TTC549 (cell line): Measurements from ENCODE around the gene GDF15.
"Not testable (repeated sequence)": the region's sequence is repeated elsewhere in the genome, so short reads cannot be mapped to it uniquely, and the experiment has no call there.

Experiments
- FAIRE-seq: peaks from 2 replicates; lab custom pipeline; 2012; peaks lifted over from hg19 to GRCh38; lab: Jason Lieb, UNC

The GDF15 gene

DNA sequence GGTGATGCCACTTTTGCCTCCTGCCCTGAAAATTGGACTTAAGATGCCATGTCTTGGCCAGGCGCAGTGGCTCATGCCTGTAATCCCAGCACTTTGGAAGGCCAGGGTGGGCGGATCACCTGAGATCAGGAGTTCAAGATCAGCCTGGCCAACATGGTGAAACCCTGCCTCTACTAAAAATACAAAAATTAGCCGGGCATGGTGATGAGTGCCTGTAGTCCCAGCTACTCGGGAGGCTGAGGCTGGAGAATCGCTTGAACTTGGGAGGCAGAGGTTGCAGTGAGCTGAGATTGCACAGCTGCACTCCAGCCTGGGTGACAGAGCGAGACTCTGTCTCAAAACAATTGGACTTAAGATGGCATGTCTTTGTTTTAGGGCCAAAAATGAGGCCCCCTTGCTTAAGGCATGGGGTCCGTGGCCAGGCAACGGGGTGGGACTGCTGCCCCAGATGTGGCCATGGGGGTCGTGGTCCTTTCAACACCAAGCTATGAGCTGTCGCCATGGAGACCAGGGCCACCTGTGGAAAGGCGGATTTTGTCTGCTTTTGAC is 21.6 kb upstream of the GDF15 start:
- FAIRE-seq: not testable (repeated sequence)

DNA sequence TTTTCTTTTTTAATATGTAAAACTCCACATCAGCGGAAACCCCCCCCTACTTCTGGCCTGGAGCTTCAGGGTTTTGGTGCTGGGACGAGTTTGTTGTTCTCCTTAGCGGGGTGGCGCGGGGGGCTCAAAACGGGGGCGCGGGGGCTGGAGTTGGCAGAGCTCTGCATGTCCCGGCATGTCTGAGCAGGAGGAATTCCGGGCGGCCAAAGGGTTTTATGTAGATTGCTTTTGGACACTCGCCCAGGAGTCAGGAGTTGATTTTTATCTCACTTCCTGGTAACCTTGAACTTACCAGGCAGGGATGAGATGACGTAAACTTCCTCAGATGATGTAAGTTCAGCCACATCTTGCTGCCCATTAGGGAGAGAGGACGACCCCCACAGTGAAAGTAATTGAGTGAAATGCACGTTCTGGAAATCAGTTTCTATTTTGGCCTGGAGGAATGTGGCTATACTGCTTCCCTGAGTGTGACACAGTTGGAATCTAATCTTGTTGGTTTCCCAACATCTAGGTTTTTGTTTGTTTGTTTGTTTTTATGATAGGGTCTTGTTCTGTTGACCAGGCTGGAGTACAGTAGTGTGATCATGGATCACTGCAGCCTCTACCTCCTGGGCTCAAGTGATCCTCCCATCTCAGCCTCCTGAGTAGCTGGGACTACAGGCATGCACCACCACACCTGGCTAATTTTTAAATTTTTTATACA is 21.0 kb upstream of the GDF15 start:
- peak; percentile 86 for FAIRE-seq

DNA sequence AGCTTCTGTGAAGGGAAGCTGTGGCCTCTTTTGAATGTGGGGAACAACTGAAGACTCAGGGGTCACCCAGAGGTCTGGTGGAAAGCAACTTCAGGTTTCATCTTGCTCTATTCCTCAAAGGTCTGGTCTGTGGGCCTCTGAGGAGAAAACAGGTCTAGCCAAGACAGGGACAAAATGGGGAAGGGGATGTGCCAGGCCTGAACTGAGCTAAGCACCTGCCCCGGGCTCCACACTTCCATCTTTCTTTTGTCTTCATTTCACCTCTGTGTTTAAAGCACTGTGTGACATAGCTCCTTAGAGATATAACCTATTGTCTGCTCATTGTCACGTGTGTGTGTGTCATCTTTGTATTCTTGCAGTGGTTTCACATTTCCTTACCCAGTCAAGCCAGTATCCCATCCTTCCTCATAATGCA is 19.9 kb upstream of the GDF15 start:
- no peak for FAIRE-seq

DNA sequence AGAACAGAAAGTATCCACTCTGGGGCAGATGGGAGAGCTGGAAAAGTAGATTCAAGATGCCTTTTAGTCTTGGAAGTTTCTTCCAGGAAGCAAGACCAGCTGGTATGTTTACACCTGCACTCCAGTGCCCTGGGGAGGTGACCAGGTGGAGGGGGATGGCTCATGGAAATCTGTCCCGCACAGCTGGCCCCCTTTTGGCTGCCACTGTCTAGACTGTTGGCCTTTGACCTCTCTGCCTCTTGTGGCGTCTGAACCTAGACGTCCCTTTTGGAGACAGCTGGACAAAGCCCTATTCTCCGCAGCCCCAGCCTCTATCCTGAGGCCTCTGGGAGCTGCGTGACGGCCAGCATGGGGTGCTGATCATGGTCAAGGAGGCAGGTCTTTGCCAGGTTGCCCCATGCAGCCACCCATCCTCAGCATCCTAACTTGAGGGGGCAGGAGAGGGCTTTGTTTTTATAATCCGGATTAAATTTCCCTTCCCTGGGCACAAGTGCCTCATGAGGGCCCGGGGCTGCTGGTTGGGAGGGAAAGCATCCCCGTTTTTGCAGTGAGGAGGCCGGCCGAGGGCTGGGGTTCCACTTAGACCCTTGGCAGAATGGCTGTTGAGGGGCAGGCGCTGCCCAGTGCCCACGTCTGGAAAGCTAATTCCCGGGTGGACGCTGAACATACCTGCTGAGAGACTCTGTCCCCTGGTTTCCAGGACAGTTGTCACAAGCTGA is 17.3 kb upstream of the GDF15 start:
- no peak for FAIRE-seq

DNA sequence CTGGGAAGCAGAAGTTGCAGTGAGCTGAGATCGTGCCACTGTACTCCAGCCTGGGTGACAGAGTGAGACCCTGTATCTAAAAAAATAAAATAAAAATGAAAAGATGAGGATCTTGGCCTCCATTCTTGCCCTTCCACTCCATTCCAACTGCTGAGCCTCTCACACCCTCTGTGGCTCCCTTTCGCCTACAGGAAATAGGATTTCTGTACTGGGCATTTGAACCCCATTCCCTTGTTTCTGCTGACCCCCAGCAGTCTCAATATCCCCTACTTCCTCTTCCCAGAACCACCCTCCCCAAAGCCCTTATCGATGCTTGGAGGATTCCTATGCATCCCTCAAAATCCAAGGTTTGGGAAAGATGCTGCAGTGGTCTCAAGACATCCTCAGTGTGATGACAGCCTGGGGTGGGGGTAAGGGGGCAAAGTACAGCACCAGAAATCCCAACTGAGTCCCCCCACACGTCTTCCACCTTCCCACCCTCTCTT is 12.5 kb upstream of the GDF15 start:
- no peak for FAIRE-seq

DNA sequence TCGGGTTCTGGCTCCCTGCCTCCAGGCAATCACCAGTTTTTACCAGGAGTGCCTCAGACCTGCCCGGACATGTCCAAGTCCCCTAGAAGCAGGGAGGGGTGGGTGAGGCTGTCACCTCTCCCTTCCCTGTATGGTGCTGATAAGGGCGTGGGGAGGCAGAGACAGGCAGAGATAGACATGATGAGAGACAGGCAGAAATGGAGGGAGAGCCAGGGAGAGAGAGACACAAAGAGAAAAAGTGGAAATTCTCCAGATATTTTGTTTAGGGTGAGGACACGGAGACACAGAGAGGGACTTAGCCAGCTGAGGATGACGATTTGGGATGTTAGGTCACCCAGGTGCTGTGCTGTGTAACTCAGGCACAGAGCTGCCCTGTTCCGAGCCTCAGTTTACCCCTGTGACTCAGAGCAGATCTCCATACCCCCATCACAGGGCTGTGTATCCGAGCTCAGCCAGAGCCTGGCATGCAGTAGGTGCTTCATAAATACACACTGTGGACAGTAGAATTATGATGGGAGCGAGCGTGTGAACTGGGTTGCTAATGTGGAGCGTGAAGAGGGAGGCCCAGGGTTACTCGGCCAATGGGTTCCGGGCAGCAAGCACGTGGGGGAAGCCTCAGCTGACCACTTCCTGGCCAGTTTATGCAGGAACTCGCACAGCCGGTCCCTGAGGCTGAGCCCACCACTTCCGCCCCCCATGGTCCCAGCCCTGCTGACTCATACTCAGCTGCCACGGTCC is 11.9 kb upstream of the GDF15 start:
- no peak for FAIRE-seq

DNA sequence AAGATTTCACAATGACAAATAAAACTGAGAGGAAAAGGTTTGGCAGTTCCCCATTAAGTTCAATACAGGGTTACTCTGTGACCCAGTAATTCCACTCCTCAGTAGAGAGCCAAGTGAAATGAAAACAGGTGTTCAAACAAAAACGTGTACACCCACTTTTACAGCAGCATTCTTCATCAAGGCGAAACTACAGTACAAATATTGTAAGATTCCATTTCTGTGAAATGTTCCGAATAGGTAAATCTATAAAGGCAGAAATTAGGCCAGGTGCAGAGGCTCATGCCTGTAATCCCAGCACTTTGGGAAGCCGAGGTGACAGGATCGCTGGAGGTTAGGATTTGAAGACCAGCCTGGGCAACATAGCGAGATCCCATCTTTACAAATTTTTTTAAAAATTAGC is 8.9 kb upstream of the GDF15 start:
- FAIRE-seq: no peak

DNA sequence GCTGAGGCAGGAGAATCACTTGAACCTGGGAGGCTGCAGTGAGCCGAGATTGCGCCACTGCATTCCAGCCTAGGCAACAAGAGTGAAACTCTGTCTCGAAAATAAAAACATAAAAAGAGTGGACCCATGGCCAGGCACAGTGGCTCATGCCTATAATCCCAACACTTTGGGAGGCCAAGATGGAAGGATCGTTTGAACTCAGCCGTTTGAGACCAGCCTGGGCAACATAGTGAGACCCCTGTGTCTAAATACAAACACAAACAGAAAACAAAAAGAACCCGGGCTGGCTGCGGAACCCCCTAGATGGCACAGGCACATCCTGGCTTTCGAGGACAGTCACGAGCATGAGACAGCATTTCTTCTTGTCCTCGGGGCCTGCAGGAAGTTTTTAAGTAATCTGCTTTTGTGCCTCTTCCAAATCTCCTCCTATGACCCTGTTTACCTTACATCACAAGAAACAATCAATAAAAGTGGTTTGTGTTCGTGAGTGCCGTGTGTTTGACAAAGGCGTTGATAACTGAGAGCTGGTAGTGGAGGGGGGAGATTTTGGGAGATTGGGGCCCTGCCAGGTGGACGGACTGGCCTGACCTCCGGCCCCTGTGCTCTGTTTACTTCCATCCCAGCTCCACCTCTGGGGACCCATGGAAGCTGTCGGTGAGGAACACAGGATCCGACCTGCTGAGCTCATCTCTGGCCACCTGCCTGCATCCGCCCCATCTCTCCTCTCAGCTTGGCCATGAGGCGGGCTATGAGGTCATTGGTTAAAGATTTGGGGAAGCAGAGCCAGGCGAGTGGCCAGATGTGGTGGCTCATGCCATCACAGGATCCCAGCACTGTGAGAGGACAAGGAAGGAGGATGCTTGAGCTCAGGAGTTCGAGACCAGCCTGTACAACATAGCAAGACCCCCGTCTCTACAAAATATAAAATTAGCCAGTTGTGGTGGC is 5.9 kb upstream of the GDF15 start:
- FAIRE-seq: no peak

DNA sequence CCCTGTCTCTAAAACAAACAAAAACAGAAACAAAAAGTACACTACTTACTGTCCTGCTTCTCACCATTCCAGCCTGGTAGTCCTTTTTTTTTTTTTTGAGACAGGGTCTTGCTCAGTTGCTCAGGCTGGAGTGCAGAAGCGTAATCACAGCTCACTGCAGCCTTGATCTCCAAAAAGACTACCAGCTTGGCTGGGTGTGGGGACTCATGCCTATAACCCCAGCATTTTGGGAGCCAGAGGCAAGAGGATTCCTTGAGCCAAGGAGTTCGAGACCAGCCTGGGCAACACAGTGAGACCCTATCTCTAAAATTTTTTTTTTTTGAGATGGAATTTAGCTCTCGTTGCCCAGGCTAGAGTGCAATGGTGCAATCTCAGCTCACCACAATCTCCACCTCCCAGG is 5.1 kb upstream of the GDF15 start:
- FAIRE-seq: no peak

DNA sequence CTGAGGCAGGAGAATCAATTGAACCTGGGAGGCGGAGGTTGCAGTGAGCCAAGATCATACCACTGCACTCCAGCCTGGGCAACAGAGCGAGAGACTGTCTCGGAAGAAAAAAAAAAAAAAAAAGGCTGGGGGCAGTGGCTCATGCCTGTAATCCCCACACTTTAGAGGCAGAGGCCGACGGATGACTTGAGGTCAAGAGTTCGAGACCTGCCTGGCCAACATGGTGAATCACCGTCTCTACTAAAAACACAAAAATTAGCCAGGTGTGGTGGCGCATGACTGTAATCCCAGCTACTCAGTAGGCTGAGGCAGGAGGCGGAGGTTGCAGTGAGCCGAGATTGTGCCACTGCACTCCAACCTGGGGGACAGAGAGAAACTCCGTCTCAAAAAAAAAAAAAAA is 2.3 kb upstream of the GDF15 start:
- FAIRE-seq: not testable (repeated sequence)

DNA sequence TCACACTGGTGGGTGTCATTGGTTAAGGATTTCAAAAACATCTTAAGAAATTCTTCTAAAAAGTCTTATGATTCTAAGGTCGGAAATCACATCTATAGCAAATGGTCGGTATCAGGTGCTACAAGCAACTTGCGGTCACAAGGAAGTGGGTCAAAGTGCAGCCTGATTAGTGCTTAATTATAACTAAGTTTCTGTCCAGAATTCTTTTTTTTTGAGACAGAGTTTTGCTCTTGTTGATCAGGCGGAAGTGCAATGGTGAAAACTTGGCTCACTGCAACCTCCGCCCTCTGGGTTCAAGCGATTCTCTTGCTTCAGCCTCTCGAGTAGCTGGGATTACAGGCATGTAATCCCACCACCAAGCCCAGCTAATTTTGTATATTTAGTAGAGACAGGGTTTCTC is 1.2 kb upstream of the GDF15 start:
- FAIRE-seq: no peak

DNA sequence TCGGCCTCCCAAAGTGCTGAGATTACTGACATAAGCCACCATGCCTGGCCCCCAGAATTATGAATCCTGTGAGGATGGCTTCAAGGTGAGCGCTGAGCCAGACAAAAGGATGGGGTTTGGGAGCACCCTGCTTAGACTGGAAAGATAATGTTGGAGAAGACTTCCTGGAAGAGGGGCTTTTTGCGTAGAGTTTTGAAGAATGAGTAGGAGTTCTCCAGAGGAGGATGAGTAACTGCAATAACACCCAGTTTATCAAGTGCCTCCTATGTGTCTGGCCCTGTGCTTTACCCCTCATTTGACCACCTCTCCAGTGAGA is 641 bp upstream of the GDF15 start:
- FAIRE-seq: no peak

DNA sequence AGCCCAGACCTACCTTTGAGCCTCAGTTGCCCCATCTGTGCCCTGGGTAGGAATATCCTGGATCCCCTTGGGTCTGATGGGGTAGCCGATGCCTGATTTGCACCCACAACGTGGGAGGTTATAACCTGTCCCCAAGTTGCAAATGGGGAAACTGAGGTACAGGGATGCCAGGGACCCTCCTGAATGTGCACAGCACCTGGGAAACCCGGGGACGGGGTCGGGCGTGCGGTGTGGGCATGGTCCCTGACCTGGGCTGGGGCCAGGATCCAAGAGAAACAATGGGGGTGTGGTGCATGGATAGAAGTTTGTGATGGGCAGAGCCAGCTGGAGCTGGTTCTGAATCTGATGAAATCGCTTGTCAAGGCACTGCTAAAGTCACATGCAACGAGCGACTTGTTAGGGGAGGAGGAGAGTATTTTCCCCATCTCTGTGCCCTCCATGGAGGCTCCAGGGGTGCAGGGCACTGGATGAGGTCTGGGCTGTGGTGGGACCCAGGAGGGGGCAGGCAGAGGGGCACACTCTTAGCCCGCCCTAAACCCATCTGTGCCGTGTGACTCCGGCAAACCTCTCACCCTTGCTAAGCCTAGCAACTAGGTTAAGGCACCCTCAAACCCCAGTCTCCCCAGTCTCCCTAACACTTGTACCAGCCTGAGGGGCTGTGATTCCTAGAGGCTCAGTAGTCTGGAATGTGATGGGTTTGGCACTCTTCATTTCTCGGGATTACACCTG is 749 bp downstream of the GDF15 start:
- FAIRE-seq: no peak

DNA sequence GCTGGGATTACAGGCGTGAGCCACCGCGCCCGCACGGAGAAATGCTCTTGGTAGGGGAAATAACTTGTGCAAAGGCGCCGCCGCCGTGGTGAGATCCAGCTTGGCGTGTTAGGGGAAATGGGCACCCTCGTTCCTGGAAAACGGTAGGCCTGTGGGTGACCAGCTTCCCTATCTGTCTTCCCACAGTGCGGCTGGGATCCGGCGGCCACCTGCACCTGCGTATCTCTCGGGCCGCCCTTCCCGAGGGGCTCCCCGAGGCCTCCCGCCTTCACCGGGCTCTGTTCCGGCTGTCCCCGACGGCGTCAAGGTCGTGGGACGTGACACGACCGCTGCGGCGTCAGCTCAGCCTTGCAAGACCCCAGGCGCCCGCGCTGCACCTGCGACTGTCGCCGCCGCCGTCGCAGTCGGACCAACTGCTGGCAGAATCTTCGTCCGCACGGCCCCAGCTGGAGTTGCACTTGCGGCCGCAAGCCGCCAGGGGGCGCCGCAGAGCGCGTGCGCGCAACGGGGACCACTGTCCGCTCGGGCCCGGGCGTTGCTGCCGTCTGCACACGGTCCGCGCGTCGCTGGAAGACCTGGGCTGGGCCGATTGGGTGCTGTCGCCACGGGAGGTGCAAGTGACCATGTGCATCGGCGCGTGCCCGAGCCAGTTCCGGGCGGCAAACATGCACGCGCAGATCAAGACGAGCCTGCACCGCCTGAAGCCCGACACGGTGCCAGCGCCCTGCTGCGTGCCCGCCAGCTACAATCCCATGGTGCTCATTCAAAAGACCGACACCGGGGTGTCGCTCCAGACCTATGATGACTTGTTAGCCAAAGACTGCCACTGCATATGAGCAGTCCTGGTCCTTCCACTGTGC is 2.4 kb downstream of the GDF15 start:
- no peak for FAIRE-seq

DNA sequence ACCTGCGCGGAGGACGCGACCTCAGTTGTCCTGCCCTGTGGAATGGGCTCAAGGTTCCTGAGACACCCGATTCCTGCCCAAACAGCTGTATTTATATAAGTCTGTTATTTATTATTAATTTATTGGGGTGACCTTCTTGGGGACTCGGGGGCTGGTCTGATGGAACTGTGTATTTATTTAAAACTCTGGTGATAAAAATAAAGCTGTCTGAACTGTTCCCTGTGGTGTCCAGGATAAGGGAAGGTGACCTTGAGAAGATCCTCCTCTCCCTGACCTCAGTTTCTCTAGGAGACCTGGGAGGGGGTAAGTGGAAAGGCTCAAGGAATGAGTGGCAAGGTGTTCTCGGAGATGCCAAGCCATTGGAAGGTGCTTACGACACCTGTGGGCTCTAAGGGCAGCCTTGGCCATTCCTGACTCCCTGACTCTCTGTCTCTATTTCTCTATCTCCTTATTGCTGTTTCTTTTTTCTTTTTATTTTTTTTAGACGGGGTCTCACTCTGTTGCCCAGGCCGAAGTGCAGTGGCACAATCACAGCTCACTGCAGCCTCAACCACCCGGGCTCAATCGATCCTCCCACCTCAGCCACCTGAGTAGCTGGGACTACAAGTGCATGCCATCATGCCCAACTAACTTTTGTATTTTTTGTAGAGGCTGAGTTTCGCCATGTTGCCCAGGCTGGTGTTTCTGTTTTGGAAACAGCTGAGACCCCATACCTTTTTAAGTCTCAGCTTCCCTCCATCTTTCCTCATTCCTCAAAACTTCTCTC is 3.2 kb downstream of the GDF15 start:
- FAIRE-seq: no peak

DNA sequence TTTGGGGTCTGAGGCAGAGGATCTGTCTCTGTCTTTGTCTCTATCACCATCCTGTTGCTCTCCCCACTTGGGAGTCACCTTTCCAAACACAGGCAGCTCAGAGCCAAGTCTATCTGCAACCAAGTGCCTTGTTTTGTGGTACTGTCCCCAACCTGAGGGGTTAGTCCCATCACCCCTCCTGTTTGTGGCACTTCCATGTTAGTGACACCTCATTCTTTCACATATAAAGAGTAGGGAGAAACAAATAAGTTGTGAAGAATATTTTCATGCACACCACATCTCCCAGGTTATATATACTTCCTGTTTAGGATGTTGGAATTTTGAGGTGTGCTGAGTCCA is 3.7 kb downstream of the GDF15 start:
- FAIRE-seq: no peak

DNA sequence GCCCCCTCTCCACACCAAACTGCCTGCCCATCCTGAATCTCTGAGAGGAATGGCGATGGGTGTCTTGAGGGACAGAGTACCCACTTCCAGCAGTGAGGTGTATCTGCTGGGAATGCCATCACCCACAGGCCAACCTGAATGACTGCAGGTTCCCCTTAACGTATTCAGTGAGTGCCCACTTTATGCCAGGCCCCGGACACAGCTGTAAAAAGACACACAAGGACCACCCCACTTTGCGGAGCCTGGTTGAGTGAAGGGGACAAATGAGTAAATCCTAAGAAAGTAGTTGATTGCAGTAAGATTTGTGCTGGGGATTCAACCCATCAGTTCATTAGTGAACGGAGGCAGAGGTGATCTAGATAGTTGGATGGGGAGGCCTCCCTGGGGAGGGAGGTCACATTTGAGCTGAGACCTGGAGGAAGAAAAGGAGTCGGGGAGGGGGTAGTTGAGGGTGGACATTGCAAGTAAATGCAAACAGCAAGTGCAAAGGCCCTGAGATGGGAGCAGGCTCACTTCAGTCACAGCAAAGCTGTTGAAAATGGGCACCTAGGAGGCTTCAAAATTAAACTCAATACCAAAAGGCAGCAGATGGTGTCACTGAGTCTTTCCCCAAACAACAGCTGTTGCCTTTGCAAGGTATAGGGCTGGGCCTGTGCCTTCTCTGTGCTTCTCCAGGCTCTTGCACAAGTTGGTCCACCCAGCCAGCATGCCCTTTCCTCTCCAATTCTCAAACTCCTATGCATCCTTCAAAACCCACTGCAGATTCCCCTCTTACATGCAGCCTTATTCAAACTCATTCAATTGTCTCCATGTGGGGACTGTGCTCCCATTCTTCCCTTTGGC is 4.3 kb downstream of the GDF15 start:
- peak; percentile 11 for FAIRE-seq

DNA sequence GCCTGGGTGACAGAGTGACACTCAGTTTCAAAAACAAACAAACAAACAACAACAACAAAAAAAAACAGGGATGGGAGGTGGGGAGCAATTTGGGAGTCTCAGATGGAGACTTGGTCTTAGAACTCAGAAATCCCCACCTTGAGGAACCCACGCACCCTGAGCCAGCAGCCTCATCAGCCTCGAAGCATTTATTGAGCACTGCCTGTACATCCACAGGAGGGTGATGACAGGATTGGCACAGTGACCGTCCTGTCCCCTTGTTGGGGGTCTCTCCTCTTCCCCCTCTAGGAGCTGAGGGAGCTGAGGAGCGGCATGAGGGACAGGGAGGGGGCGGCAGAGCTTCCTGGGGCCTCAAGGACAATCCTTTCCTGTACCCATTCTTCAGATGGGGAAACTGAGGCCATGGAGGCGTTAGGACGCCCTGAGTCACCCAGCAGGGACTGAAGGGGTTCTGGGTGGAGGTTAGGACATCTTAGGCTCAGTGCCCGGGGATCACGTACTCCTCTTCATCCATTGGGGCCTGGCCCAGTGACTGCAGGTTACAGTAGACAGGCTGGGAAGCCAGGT is 5.6 kb downstream of the GDF15 start:
- FAIRE-seq: no peak
